ENCODE data around the gene ITM2B. TPM values are rescaled to one million over a fixed set of nuclear protein-coding genes. Genes with fewer than 3 reads are reported as not detected.
A peak's percentile ranks its signal among the peaks of the same experiment; 100 is the strongest.
"Not testable (repeated sequence)": the region's sequence is repeated elsewhere in the genome, so short reads cannot be mapped to it uniquely, and the experiment has no call there.

ITM2B gene
- total RNA-seq, 1 experiment from 2014 or later: 179 TPM

- peaks cover 27% of the 10 kb centered on the region for H3K4me1 Mint-ChIP-seq (ENCODE audit: insufficient read depth, unreplicated experiment)
- peak; percentile 25 for DNase-seq (ENCODE audit: unreplicated experiment)
- TF ChIP-seq, protein P1, sequence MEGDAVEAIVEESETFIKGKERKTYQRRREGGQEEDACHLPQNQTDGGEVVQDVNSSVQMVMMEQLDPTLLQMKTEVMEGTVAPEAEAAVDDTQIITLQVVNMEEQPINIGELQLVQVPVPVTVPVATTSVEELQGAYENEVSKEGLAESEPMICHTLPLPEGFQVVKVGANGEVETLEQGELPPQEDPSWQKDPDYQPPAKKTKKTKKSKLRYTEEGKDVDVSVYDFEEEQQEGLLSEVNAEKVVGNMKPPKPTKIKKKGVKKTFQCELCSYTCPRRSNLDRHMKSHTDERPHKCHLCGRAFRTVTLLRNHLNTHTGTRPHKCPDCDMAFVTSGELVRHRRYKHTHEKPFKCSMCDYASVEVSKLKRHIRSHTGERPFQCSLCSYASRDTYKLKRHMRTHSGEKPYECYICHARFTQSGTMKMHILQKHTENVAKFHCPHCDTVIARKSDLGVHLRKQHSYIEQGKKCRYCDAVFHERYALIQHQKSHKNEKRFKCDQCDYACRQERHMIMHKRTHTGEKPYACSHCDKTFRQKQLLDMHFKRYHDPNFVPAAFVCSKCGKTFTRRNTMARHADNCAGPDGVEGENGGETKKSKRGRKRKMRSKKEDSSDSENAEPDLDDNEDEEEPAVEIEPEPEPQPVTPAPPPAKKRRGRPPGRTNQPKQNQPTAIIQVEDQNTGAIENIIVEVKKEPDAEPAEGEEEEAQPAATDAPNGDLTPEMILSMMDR (IDR thresholded peaks at IDR 0.05; ENCODE audit: unreplicated experiment): no peak
- POLR2A ChIA-PET: interaction anchor here (0.6 to 7.2 kb wide), 25 partner anchors 9 to 344 kb away, joined by 3 to 110 read pairs (median 6); partner anchors contain the start of genes LPAR6, MED4 and RB1
- intact Hi-C loops (cut with micrococcal nuclease): loop anchor here (1.0 to 5.0 kb wide), 3 partner anchors 107 to 346 kb away; partner anchors contain the start of gene LPAR6
- no peaks in the 10 kb centered on the region for H3K9me3 Mint-ChIP-seq (ENCODE audit: unreplicated experiment)
- peak overlapping the region; percentile 89 for H3K4me3 Mint-ChIP-seq (ENCODE audit: unreplicated experiment)
- H3K36me3 Mint-ChIP-seq (ENCODE audit: insufficient read depth, unreplicated experiment): peaks cover 14% of the 10 kb centered on the region
- peak overlapping the region; percentile 95 for H3K27ac Mint-ChIP-seq (ENCODE audit: low read depth, unreplicated experiment)
- BruUV-seq (replicated peaks): no TSS peak
- H3K27me3 Mint-ChIP-seq (ENCODE audit: insufficient read depth, unreplicated experiment): no peaks in the 10 kb centered on the region
- CTCF ChIA-PET: interaction anchor here (0.6 to 3.3 kb wide), 8 partner anchors 9 to 346 kb away, joined by 3 to 17 read pairs (median 4); no protein-coding TSS in a partner anchor
Observed at GRCh38 chr13:48234566-48235340, 1.7 kb downstream of the ITM2B start.

- intact Hi-C loops (cut with micrococcal nuclease): loop anchor here (1.0 to 5.0 kb wide), 3 partner anchors 108 to 345 kb away; partner anchors contain the start of gene LPAR6
- POLR2A ChIA-PET: interaction anchor here (0.6 to 7.2 kb wide), 29 partner anchors 9 to 344 kb away, joined by 3 to 110 read pairs (median 5); partner anchors contain the start of genes LPAR6, MED4 and RB1
Observed at GRCh38 chr13:48235341-48236135, 2.5 kb downstream of the ITM2B start.

DNA sequence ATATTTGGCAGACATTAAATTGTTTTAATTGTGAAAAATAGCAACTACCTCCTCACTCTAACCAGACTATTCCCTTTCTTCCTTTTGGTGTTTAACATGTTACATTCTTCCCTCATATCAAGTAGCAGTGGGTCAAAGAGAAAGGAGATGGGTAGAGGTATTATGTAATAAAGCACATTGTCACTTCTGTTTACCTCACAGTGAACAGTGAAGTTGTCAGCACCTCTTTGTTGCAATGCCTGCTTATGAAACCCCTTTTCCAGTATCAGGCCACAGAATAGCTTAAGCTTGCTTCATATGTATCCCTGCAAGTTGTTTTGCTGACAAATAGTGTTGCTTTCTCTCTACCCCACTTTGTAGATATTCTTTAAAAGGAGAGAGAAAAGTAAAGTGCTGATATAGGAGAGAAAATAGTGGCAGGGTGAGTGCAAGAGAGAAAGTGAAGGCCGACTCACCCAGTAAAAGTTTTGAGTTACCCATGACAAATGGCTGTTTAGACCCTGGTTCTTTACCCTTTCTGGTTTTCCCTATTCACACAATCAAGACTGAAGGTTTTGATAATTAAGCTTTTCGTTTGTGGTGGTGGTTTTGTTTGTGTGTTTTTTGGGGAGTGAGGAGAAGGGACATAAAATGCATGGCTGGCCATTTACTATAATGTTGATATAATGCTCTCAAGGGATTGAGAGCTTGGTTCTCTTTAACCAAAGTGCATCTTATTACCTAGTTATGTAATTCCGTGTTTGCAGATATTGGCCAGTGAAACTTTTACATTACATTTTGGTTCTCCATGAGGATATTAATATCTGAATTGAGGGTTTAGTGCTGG is 3.7 kb downstream of the ITM2B start:
- intact Hi-C loops (cut with micrococcal nuclease): loop anchor here (5.0 kb wide), 1 partner anchor 176 kb away; the partner anchor contains the start of gene LPAR6
- peak overlapping the region; percentile 95 for H3K27ac Mint-ChIP-seq (ENCODE audit: low read depth, unreplicated experiment)
- TF ChIP-seq, protein P1 (IDR thresholded peaks at IDR 0.05; ENCODE audit: unreplicated experiment): no peak
- ChIA-PET POLR2A (interaction anchor here (0.6 to 7.2 kb wide), 19 partner anchors 10 to 1468 kb away, joined by 3 to 110 read pairs (median 4); partner anchors contain the start of genes LPAR6, MED4 and RB1), CTCF (interaction anchor here (1.1 to 3.3 kb wide), 4 partner anchors 14 to 198 kb away, joined by 3 to 17 read pairs (median 8); no protein-coding TSS in a partner anchor)
- H3K36me3 Mint-ChIP-seq (ENCODE audit: insufficient read depth, unreplicated experiment): peaks cover 20% of the 10 kb centered on the region
- DNase-seq (ENCODE audit: unreplicated experiment): peak; percentile 57
- no TSS peak for BruUV-seq (replicated peaks)
- peaks cover 27% of the 10 kb centered on the region for H3K4me1 Mint-ChIP-seq (ENCODE audit: insufficient read depth, unreplicated experiment)
- no peaks in the 10 kb centered on the region for H3K27me3 Mint-ChIP-seq (ENCODE audit: insufficient read depth, unreplicated experiment)
- H3K9me3 Mint-ChIP-seq (ENCODE audit: unreplicated experiment): no peaks in the 10 kb centered on the region
- H3K4me3 Mint-ChIP-seq (ENCODE audit: unreplicated experiment): peak overlapping the region; percentile 89

More at GRCh38 chr13:48235341-48236135, 2.5 kb downstream of the ITM2B start:
- CTCF ChIA-PET: interaction anchor here (0.6 to 3.3 kb wide), 11 partner anchors 8 to 345 kb away, joined by 3 to 17 read pairs (median 3); no protein-coding TSS in a partner anchor
- peaks cover 19% of the 10 kb centered on the region for H3K36me3 Mint-ChIP-seq (ENCODE audit: insufficient read depth, unreplicated experiment)
- no peaks in the 10 kb centered on the region for H3K27me3 Mint-ChIP-seq (ENCODE audit: insufficient read depth, unreplicated experiment)
- no TSS peak for BruUV-seq (replicated peaks)
- peak; percentile 64 for DNase-seq (ENCODE audit: unreplicated experiment)
- no peaks in the 10 kb centered on the region for H3K9me3 Mint-ChIP-seq (ENCODE audit: unreplicated experiment)
- H3K4me1 Mint-ChIP-seq (ENCODE audit: insufficient read depth, unreplicated experiment): peaks cover 27% of the 10 kb centered on the region
- H3K27ac Mint-ChIP-seq (ENCODE audit: low read depth, unreplicated experiment): peak overlapping the region; percentile 95
- TF ChIP-seq, protein P1 (IDR thresholded peaks at IDR 0.05; ENCODE audit: unreplicated experiment): no peak
- peak overlapping the region; percentile 89 for H3K4me3 Mint-ChIP-seq (ENCODE audit: unreplicated experiment)

GRCh38 chr13:48239369-48239768 is 6.4 kb downstream of the ITM2B start:
- Mint-ChIP-seq H3K4me1 (ENCODE audit: insufficient read depth, unreplicated experiment) (peaks cover 36% of the 10 kb centered on the region), H3K36me3 (ENCODE audit: insufficient read depth, unreplicated experiment) (peaks cover 20% of the 10 kb centered on the region)
- intact Hi-C loops (cut with micrococcal nuclease): loop anchor here (5.0 kb wide), 1 partner anchor 173 kb away; the partner anchor contains the start of gene LPAR6
- H3K9me3 Mint-ChIP-seq (ENCODE audit: unreplicated experiment); H3K27me3 Mint-ChIP-seq (ENCODE audit: insufficient read depth, unreplicated experiment); H3K4me3 Mint-ChIP-seq (ENCODE audit: unreplicated experiment); H3K27ac Mint-ChIP-seq (ENCODE audit: low read depth, unreplicated experiment); BruUV-seq (replicated peaks); DNase-seq (ENCODE audit: unreplicated experiment): not testable (repeated sequence)
- ChIA-PET CTCF (interaction anchor here (0.9 to 2.1 kb wide), 3 partner anchors 11 to 112 kb away, joined by 3 to 7 read pairs (median 3); no protein-coding TSS in a partner anchor), POLR2A (interaction anchor here (0.6 to 6.5 kb wide), 4 partner anchors 65 to 412 kb away, joined by 5 to 92 read pairs (median 30); partner anchors contain the start of gene RB1)
